Activated effector memory CD4-positive, alpha-beta T cell treated with anti-CD3 and anti-CD28 coated beads, Interleukin-2, amount 50 U/mL, for 16 hours (primary cell): ENCODE data around the gene STARD5.

ENCODE experiments used
- DNase-seq: peaks from one replicate; pipeline ENCODE4 v3.0.0-alpha.2; 2020

Gene STARD5

DNA sequence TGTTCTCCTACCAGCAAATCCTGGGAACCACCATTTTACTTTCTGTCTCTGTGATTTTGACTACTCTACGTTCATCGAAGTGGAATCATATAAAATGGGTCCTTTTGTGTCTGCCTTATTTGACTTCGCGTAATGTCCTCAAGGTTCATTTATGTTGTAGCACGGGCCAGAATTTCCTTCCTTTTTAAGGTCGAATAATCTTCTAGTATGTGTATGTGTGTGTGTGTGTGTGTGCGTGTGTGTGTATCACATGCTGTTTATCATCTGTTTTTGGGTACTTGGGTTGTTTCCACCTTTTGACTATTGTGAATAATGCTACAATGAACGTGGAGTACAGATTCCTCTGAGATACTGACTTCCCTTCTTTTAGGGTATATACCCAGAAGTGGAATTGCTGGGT is 35.3 kb downstream of the STARD5 start:
- DNase-seq = no peak

DNA sequence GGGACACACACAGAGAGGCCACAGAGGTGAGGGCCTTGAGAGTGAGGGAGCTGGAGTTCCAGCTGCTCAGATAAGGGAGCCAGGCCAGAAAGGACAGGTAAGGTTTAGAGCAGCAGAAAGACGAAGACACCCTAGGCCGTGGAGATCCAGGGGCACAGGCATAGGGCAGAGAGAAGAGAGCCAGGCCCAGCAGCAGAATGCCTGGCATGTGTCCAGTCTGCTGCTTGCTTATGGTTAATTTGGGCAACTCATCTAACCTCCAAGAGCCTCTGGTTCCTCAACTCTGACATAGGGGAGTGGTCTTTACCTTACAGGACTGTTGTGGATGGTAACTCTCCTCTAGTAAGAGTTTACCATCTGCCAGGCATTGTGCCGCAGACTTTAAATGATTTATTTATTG is 35.9 kb downstream of the STARD5 start:
- peak; percentile 50 for DNase-seq

GRCh38 chr15:81286621-81287121 is 37.3 kb downstream of the STARD5 start:
- DNase-seq = peak; percentile 64

DNA sequence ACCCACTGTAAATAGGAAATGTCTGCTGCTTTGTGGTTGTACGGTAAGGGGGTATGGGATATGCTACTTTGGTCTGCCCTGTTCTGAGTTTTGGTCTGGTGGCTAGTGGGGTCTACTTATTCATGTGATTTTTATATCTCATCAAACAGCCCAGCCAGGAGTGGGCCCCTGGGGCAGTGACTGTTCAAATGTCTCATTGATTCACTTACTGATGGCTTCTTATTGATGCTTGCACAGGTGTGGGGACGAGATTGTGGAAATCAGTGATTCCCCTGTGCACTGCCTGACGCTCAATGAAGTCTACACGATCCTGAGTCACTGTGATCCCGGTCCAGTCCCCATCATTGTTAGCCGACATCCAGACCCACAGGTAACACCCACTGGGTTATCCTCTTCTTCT is 38.5 kb downstream of the STARD5 start:
- DNase-seq = peak; percentile 55

- no peak for DNase-seq
These were observed 39.5 kb downstream of the STARD5 start for GRCh38 chr15:81284256-81285031.

DNA sequence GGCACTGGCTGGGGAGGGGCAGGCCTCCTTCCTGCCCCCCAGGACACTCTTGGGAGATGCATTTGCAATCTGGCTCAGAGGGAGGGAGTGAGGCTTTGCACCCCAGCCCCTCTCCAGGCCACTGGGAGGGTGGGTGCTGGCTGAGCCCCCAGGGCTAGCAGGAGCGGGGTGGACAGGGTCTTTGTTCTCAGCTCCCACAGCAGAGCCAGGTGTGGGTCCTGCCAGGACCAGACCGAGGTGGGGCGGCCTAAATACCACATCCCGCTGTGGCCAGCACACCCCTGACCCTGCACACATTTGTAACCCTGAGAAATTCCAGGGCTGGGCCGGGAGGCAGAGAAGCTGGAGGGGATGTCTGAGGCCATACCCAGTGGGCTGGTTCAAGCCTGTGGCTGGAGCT is 41.0 kb downstream of the STARD5 start:
- DNase-seq = peak; percentile 51

- peak; percentile 36 for DNase-seq
These were observed 41.4 kb downstream of the STARD5 start for GRCh38 chr15:81282606-81282895.

GRCh38 chr15:81281766-81282605 is 42.0 kb downstream of the STARD5 start:
- DNase-seq = peak; percentile 21

DNA sequence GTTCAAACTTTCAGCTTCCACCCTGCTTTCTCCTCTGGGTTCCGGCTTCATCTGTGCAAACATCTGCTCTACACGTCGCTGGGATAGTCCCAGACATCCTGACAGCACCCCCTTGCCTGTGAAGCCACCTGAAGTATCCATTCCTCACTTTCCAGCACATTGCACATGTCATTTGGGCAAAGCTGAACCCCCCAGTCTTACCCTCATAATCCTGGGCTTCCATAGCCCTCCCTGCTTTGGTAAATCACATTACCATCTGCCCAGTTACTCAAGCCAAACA is 42.5 kb downstream of the STARD5 start:
- DNase-seq = no peak

DNA sequence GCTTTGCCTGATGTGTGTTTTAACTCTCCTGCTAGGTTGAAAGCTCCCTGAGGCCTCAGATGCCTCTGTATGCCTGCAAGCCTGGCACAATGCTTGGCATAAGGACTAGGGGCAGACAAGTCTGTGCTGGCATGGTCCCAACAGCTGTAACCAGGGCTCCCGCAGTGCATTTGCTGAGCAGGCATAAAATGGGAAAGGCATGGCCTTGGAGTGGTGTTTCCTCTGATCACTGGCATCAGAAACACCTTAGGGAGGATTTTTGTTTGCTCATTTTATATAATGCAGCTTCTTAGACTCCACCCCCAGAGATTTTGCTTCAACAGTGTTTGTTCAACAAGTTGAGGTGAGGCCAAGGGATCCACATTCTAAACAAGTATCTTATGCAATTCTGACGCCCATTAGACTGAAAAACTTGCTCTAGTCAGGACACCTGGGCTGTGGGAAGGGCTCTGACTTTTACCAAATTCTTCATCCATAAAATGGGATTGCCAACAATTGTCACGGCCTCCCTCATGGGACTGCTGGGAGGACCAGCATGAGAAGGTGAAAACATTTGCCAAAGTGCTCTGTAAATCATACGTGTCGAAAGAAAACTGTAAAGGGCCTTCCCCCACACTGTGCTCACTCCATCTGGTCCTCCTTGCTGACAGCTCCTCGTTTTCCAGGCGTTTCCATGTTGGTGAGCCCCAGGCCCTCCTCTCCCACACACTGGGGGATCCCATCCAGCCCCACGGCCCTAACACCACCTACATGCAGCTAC is 43.1 kb downstream of the STARD5 start:
- DNase-seq = peak; percentile 39

- peak; percentile 58 for DNase-seq
These were observed 44.1 kb downstream of the STARD5 start for GRCh38 chr15:81279621-81280485.

DNA sequence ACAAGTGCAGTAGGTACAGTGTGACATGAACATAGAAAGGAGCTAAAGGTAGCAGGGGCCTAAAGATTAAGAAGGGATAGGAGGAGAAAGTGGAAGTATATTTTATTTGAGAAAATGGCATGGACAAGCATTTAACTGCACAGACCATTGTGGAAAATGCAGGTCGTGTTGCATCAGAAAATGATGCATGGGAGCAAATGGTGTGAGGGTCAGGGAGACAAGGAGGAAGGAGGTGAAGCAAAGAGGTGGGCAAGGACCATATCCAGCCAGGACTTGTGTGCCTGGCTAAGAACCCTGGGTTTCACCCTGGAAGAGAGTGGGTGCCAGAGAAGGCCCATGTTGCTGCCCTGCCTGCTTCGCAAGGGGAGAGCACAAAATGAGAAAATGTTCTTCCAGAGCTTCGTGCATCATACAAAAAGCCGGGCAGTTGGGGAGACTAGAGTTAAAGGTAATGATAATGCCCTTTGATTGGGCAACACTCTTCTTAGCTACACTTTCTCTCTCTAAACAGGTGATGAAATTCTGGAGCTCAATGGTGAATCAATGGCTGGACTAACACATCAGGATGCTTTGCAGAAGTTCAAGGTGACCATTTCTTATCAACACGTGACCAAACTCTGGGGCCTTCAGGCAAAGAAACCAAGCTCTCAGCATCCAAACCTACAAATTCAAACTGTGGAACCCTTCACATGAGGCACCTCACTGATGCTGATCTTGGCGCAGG is 45.5 kb downstream of the STARD5 start:
- peak; percentile 21 for DNase-seq

- no peak for DNase-seq
These were observed 46.1 kb downstream of the STARD5 start for GRCh38 chr15:81277851-81278250.

DNA sequence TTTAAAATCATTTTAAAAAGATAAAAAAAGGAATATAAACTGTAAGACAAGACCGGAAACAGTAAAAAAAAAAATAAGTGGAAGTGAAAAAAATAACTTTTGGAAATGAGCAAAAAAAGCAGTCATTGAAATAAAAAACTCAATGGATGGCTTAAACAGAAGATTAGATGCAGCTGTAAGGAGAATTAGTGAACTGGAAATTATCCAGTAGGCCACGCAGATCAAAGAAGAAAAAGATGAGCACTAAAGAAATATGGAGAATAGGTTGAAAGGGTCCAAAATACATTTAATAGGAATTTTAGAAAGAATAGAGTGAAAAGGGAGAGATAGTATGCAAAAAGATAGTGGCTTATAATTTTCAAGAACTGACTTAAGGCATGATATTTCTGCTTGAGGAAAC is 47.0 kb downstream of the STARD5 start:
- no peak for DNase-seq

GRCh38 chr15:81275711-81276392 is 48.1 kb downstream of the STARD5 start:
- DNase-seq = peak; percentile 24

- peak; percentile 91 for DNase-seq
These were observed 48.8 kb downstream of the STARD5 start for GRCh38 chr15:81274931-81275707.

- DNase-seq = peak; percentile 34
These were observed 49.7 kb downstream of the STARD5 start for GRCh38 chr15:81274255-81274654.

- DNase-seq = no peak
These were observed 50.1 kb downstream of the STARD5 start for GRCh38 chr15:81273855-81274254.

GRCh38 chr15:81273200-81273599 is 50.7 kb downstream of the STARD5 start:
- DNase-seq = peak; percentile 24
